HS-5 (cell line): Measurements from ENCODE around the gene HOXB3.

Source experiments
- DNase-seq: peaks from one replicate; pipeline ENCODE4 v3.0.0-alpha.2; 2012; ENCODE audit warnings: low read depth

The HOXB3 gene

GRCh38 chr17:48612456-48612853, 22.4 kb upstream of the HOXB3 start:
- no peak for DNase-seq

GRCh38 chr17:48611681-48612455, 21.8 kb upstream of the HOXB3 start:
- no peak for DNase-seq

GRCh38 chr17:48611213-48611612, 21.2 kb upstream of the HOXB3 start:
- DNase-seq = no peak

GRCh38 chr17:48610282-48611211, 20.5 kb upstream of the HOXB3 start, which contains the start of gene HOXB7:
TSS of gene HOXB7 (minus strand) at chr17:48611017. CDS start at chr17:48610918, 99 bp downstream.
- no peak for DNase-seq

GRCh38 chr17:48609759-48610281, 19.8 kb upstream of the HOXB3 start:
- no peak for DNase-seq

GRCh38 chr17:48609033-48609432, 19.0 kb upstream of the HOXB3 start:
- DNase-seq = no peak

GRCh38 chr17:48608494-48608834, 18.4 kb upstream of the HOXB3 start:
- DNase-seq = no peak

- DNase-seq = no peak
These were observed 17.0 kb upstream of the HOXB3 start for GRCh38 chr17:48606892-48607614.

- no peak for DNase-seq
These were observed 16.2 kb upstream of the HOXB3 start for GRCh38 chr17:48605991-48606891.

- no peak for DNase-seq
These were observed 15.4 kb upstream of the HOXB3 start for GRCh38 chr17:48605409-48605919.

GRCh38 chr17:48604770-48605329, 14.8 kb upstream of the HOXB3 start, which contains the start of gene HOXB6:
TSS of gene HOXB6 (minus strand) at chr17:48604986. CDS start at chr17:48598150, 6,836 bp downstream.
- DNase-seq = no peak

GRCh38 chr17:48603959-48604769, 14.1 kb upstream of the HOXB3 start:
- DNase-seq = no peak

- no peak for DNase-seq
These were observed 11.7 kb upstream of the HOXB3 start for GRCh38 chr17:48601539-48602425.

GRCh38 chr17:48601207-48601538, 11.1 kb upstream of the HOXB3 start:
- no peak for DNase-seq

GRCh38 chr17:48600244-48601098, 10.4 kb upstream of the HOXB3 start:
- DNase-seq = no peak

GRCh38 chr17:48599354-48599753, 9.3 kb upstream of the HOXB3 start:
- DNase-seq = no peak

- DNase-seq = no peak
These were observed 8.7 kb upstream of the HOXB3 start for GRCh38 chr17:48598736-48599135.
